Liver (tissue), 3 donors: ENCODE results near the gene SLIT1.

ENCODE experiments used
- EGR1 ChIP-seq, 2 donors: IDR thresholded peaks; 2 replicates each; pipeline ENCODE4 v1.6.1; 2016 to 2018; ENCODE audit warnings: antibody characterized with exemption in 2 of 2, low read depth in 2 of 2
- TF ChIP-seq, protein P1 (sequence below): fragments of 150-350 bp; IDR thresholded peaks from 2 replicates; pipeline ENCODE4 v1.5.1; 2017; ENCODE audit warnings: improper control_type of control experiment, low read depth, low read length; ENCODE audit not compliant: missing input control
- donor health status: healthy.
- donor health status: healthy.

DNA sequence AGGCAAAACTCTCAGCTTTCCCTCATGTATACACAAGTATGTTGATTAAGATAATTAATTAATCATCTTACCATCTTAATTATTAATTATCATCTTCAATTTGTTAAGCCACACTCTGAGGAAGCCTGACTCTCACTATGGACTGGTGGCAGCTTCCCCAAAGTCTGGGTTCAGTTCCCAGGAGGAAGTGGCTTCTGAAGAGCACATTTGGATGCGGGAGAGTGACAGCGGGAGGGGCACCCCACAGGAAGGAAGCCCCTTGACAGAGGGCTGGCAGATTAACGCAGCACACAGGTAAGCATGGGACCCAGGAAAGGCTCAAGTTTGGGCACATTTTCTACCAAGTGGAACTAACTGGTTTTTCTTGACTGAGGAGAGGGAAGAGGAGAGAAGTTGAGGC is 13.4 kb upstream of the SLIT1 start:
- TF ChIP-seq EGR1 (IDR thresholded peaks at IDR 0.05; ENCODE audit: low read depth in 2 of 2): no peak
- TF ChIP-seq, protein P1, sequence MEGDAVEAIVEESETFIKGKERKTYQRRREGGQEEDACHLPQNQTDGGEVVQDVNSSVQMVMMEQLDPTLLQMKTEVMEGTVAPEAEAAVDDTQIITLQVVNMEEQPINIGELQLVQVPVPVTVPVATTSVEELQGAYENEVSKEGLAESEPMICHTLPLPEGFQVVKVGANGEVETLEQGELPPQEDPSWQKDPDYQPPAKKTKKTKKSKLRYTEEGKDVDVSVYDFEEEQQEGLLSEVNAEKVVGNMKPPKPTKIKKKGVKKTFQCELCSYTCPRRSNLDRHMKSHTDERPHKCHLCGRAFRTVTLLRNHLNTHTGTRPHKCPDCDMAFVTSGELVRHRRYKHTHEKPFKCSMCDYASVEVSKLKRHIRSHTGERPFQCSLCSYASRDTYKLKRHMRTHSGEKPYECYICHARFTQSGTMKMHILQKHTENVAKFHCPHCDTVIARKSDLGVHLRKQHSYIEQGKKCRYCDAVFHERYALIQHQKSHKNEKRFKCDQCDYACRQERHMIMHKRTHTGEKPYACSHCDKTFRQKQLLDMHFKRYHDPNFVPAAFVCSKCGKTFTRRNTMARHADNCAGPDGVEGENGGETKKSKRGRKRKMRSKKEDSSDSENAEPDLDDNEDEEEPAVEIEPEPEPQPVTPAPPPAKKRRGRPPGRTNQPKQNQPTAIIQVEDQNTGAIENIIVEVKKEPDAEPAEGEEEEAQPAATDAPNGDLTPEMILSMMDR: no peak
